Liver (tissue), 9 donors: Measurements from ENCODE around the gene TMLHE. TPM values are rescaled to one million over a fixed set of nuclear protein-coding genes. Genes with fewer than 3 reads are reported as not detected.

Source experiments
- DNase-seq: peaks from one replicate; pipeline ENCODE4 v3.0.0-alpha.2; 2017; ENCODE audit warnings: low spot score
- H3K27ac ChIP-seq, 2 donors: one replicate each; pipeline ENCODE4 v1.7.0; 2013; ENCODE audit warnings: inconsistent platforms in 2 of 2, low read length in 2 of 2, control low read depth in 1 of 2, low read depth in 1 of 2, mild to moderate bottlenecking in 1 of 2
- H3K27me3 ChIP-seq, 4 donors: one replicate each; pipeline versions ENCODE4 v1.6.1 to v1.7.0; 2013; ENCODE audit warnings: low read length in 3 of 4, inconsistent platforms in 1 of 4, mild to moderate bottlenecking in 1 of 4, moderate library complexity in 1 of 4; ENCODE audit not compliant: control insufficient read depth in 4 of 4, insufficient read depth in 4 of 4
- H3K36me3 ChIP-seq, 4 donors: one replicate each; pipeline versions ENCODE4 v1.6.1 to v1.7.0; 2013; ENCODE audit warnings: low read length in 3 of 4, mild to moderate bottlenecking in 3 of 4, low read depth in 1 of 4, moderate library complexity in 1 of 4; ENCODE audit not compliant: control insufficient read depth in 4 of 4, insufficient read depth in 3 of 4
- H3K4me1 ChIP-seq, 4 donors: one replicate each; pipeline versions ENCODE4 v1.6.1 to v1.7.0; 2013; ENCODE audit warnings: low read length in 3 of 4, mild to moderate bottlenecking in 3 of 4, moderate library complexity in 1 of 4; ENCODE audit not compliant: control insufficient read depth in 4 of 4, insufficient read depth in 4 of 4
- H3K4me3 ChIP-seq, 3 donors: one replicate each; pipeline versions ENCODE4 v1.6.1 to v1.7.0; 2013; ENCODE audit warnings: low read length in 3 of 3, control low read depth in 1 of 3, low read depth in 1 of 3, mild to moderate bottlenecking in 1 of 3
- H3K9ac ChIP-seq, 2 donors: one replicate each; pipeline ENCODE4 v1.7.0; 2013; ENCODE audit warnings: low read length in 2 of 2, mild to moderate bottlenecking in 2 of 2, moderate library complexity in 2 of 2, control low read depth in 1 of 2, low read depth in 1 of 2
- H3K9me3 ChIP-seq, 4 donors: one replicate each; pipeline versions ENCODE4 v1.6.1 to v1.7.0; 2013; ENCODE audit warnings: low read length in 3 of 4; ENCODE audit not compliant: control insufficient read depth in 4 of 4
- ATF3 ChIP-seq: IDR thresholded peaks from 2 replicates; pipeline ENCODE4 v1.6.1; 2016; ENCODE audit warnings: antibody characterized with exemption
- CTCF ChIP-seq: fragments of 150-350 bp; IDR thresholded peaks from 2 replicates; pipeline ENCODE4 v1.5.1; 2017; ENCODE audit warnings: improper control_type of control experiment, low read depth, low read length; ENCODE audit not compliant: missing input control
- EGR1 ChIP-seq, 2 donors: IDR thresholded peaks; 2 replicates each; pipeline ENCODE4 v1.6.1; 2016 to 2018; ENCODE audit warnings: antibody characterized with exemption in 2 of 2, low read depth in 2 of 2
- FOXA1 ChIP-seq: IDR thresholded peaks from 2 replicates; pipeline ENCODE4 v1.6.1; 2016; ENCODE audit warnings: antibody characterized with exemption
- FOXA2 ChIP-seq: IDR thresholded peaks from 2 replicates; pipeline ENCODE4 v1.6.1; 2016; ENCODE audit warnings: antibody characterized with exemption
- GABPA ChIP-seq, 2 donors: IDR thresholded peaks in 1 of 2; conservative IDR thresholded peaks in 1 of 2; 2 replicates each; pipeline ENCODE4 v1.6.1; 2016; ENCODE audit warnings: antibody characterized with exemption in 2 of 2, mild to moderate bottlenecking in 1 of 2, moderate library complexity in 1 of 2
- HNF4A ChIP-seq, 2 donors: conservative IDR thresholded peaks; 2 replicates each; pipeline ENCODE4 v1.6.1; 2016; ENCODE audit warnings: antibody characterized with exemption in 2 of 2, mild to moderate bottlenecking in 2 of 2
- HNF4G ChIP-seq: IDR thresholded peaks from 2 replicates; pipeline ENCODE4 v1.6.1; 2016; ENCODE audit warnings: antibody characterized with exemption
- JUND ChIP-seq, 2 donors: IDR thresholded peaks; 2 replicates each; pipeline ENCODE4 v1.6.1; 2016; ENCODE audit warnings: antibody characterized with exemption in 2 of 2
- MAX ChIP-seq: IDR thresholded peaks from 2 replicates; pipeline ENCODE4 v1.6.1; 2016; ENCODE audit warnings: antibody characterized with exemption
- NR2F2 ChIP-seq: IDR thresholded peaks from 2 replicates; pipeline ENCODE4 v1.6.1; 2016; ENCODE audit warnings: antibody characterized with exemption
- RAD21 ChIP-seq, 2 donors: IDR thresholded peaks; 2 replicates each; pipeline ENCODE4 v1.6.1; 2016; ENCODE audit warnings: antibody characterized with exemption in 2 of 2, mild to moderate bottlenecking in 2 of 2
- REST ChIP-seq: IDR thresholded peaks from 2 replicates; pipeline ENCODE4 v1.6.1; 2016; ENCODE audit warnings: antibody characterized with exemption, mild to moderate bottlenecking
- RXRA ChIP-seq, 2 donors: IDR thresholded peaks; 2 replicates each; pipeline ENCODE4 v1.6.1; 2017 to 2018; ENCODE audit warnings: antibody characterized with exemption in 2 of 2, mild to moderate bottlenecking in 1 of 2
- SP1 ChIP-seq: IDR thresholded peaks from 2 replicates; pipeline ENCODE4 v1.6.1; 2018; ENCODE audit warnings: antibody characterized with exemption, mild to moderate bottlenecking
- TAF1 ChIP-seq: conservative IDR thresholded peaks from 2 replicates; pipeline ENCODE4 v1.6.1; 2016; ENCODE audit warnings: antibody characterized with exemption, mild to moderate bottlenecking
- YY1 ChIP-seq: IDR thresholded peaks from 2 replicates; pipeline ENCODE4 v1.6.1; 2016; ENCODE audit warnings: antibody characterized with exemption, mild to moderate bottlenecking
- whole genome bisulfite sequencing: extraction: QIAGEN DNeasy Blood & Tissue Kit; methylation state at CpG from one replicate; pipeline ENCODE4 v1.1.7; 2013; 5-methylcytosine and 5-hydroxymethylcytosine counted together
- polyA plus RNA-seq, 2 donors: library from polyadenylated mRNA; stranded (reverse) in 1 of 2; unstranded in 1 of 2; fragments of 200-250 nt in 1 of 2; fragments of >200 nt in 1 of 2; fragmentation: Nextera tagmentation in 1 of 2; extraction: Ambion mirVana in 1 of 2; gene quantifications; one replicate each; pipeline versions ENCODE4 v1.2.1 to v1.2.3, GENCODE V29; 2013 to 2015
- total RNA-seq, 2 donors: library from RNA; depleted of rRNA; stranded (reverse); fragments of >200 nt; gene quantifications; one replicate each; pipeline ENCODE4 v1.2.3, GENCODE V29; 2014
- donor health status: healthy.
- donor health status: healthy.
- donor health status: healthy.
- donor health status: healthy.
- donor health status: healthy.

TMLHE gene
- 10 to 100 TPM; 12.7 to 21.3 TPM for total RNA-seq
- 10 to 100 TPM; 10.4 to 11.7 TPM for polyA plus RNA-seq

- WGBS: 2% methylated on average over 50 of the region's 50 CpGs
Measured at GRCh38 chrX:155612312-155613224, at the start of gene TMLHE, which contains the start of gene SPRY3. TMLHE (minus strand) TSS chrX:155612952; CDS start chrX:155545276, 67,676 bp downstream. SPRY3 (plus strand) TSS chrX:155612586.

GRCh38 chrX:155662282-155662681 lies 49.5 kb upstream of the TMLHE start:
- TF ChIP-seq HNF4A (conservative IDR thresholded peaks at IDR 0.05): no peak
- TF ChIP-seq FOXA1: no peak
- TF ChIP-seq FOXA2: no peak
- TF ChIP-seq YY1: no peak
- TF ChIP-seq SP1: no peak
- TF ChIP-seq HNF4G: no peak
- TF ChIP-seq CTCF: peak; percentile 20
- no peak for TF ChIP-seq JUND (IDR thresholded peaks at IDR 0.05)
- no peak for TF ChIP-seq REST
- no peak for TF ChIP-seq RXRA (IDR thresholded peaks at IDR 0.05)
- no peak for TF ChIP-seq NR2F2
- TF ChIP-seq EGR1 (IDR thresholded peaks at IDR 0.05; ENCODE audit: low read depth in 2 of 2): no peak
- TF ChIP-seq MAX: no peak
- TF ChIP-seq GABPA (IDR thresholded peaks at IDR 0.05 in 1 of 2, conservative IDR thresholded peaks at IDR 0.05 in 1 of 2): no peak
- TF ChIP-seq TAF1: no peak
- TF ChIP-seq RAD21 (IDR thresholded peaks at IDR 0.05): peak; percentile 24 to 60
- no peak for TF ChIP-seq ATF3
- Histone ChIP-seq H3K9me3 (no peaks in the 10 kb centered on the region), H3K27ac (no peak overlapping the region), H3K9ac (no peak overlapping the region), H3K27me3 (peaks cover 0 to 2% (median 0%) of the 10 kb centered on the region in 4 donors), H3K4me3 (no peak overlapping the region), H3K4me1 (no peaks in the 10 kb centered on the region), H3K36me3 (no peaks in the 10 kb centered on the region)
- WGBS: 59% methylated on average over 2 of the region's 2 CpGs
- no peak for DNase-seq

More at GRCh38 chrX:155612312-155613224, at the start of gene TMLHE, which contains the start of gene SPRY3:
- Histone ChIP-seq H3K9ac (peak within 1 kb of the TSS; percentile 4 to 86), H3K9me3 (no peaks in the 10 kb centered on the region), H3K4me3 (peak within 1 kb of the TSS; percentile 56 to 88 (median 69)), H3K4me1 (peaks cover 0 to 7% (median 4%) of the 10 kb centered on the region in 4 donors), H3K27ac (peak within 1 kb of the TSS; percentile 81 to 98), H3K36me3 (no peaks in the 10 kb centered on the region), H3K27me3 (no peaks in the 10 kb centered on the region)
- DNase-seq: peak; percentile 75
- TF ChIP-seq FOXA2: no peak
- TF ChIP-seq GABPA (IDR thresholded peaks at IDR 0.05 in 1 of 2, conservative IDR thresholded peaks at IDR 0.05 in 1 of 2): peak in 1 of 2 donors; percentile 50
- peak; percentile 39 for TF ChIP-seq TAF1
- no peak for TF ChIP-seq JUND (IDR thresholded peaks at IDR 0.05)
- TF ChIP-seq HNF4A (conservative IDR thresholded peaks at IDR 0.05): peak in 1 of 2 donors; percentile 5
- TF ChIP-seq MAX: no peak
- TF ChIP-seq RXRA (IDR thresholded peaks at IDR 0.05): no peak
- TF ChIP-seq RAD21 (IDR thresholded peaks at IDR 0.05): no peak
- no peak for TF ChIP-seq NR2F2
